GM19455 (cell line): ENCODE data around the gene PHF20.
"Not testable (repeated sequence)": the region's sequence is repeated elsewhere in the genome, so short reads cannot be mapped to it uniquely, and the experiment has no call there.

Experiments used
- ATAC-seq: cut with Tn5 transposase; IDR thresholded peaks from one replicate; pipeline ENCODE4 v1.9.1; 2021; ENCODE audit not compliant: unreplicated experiment

Gene PHF20

GRCh38 chr20:35771689-35772562, at the start of gene PHF20:
Gene PHF20 (plus strand): TSS chr20:35772015. CDS start chr20:35801523, 29,508 bp downstream.
- ATAC-seq, result peak; percentile 84

GRCh38 chr20:35723275-35723639, 48.6 kb upstream of the PHF20 start:
- not testable (repeated sequence) for ATAC-seq

- not testable (repeated sequence) for ATAC-seq
Measured at GRCh38 chr20:35723652-35724320, 48.0 kb upstream of the PHF20 start.

- ATAC-seq, result no peak
Measured at GRCh38 chr20:35724321-35725230, 47.2 kb upstream of the PHF20 start.

- ATAC-seq, result no peak
Measured at GRCh38 chr20:35726842-35727711, 44.7 kb upstream of the PHF20 start.

- no peak for ATAC-seq
Measured at GRCh38 chr20:35729283-35729807, 42.5 kb upstream of the PHF20 start.

- no peak for ATAC-seq
Measured at GRCh38 chr20:35729836-35730582, 41.8 kb upstream of the PHF20 start.

GRCh38 chr20:35730583-35731468, 41.0 kb upstream of the PHF20 start:
- ATAC-seq, result no peak

- ATAC-seq, result no peak
Measured at GRCh38 chr20:35731469-35731788, 40.4 kb upstream of the PHF20 start.

GRCh38 chr20:35731862-35732643, 39.8 kb upstream of the PHF20 start:
- no peak for ATAC-seq

- ATAC-seq, result no peak
Measured at GRCh38 chr20:35732644-35732982, 39.2 kb upstream of the PHF20 start.

- ATAC-seq, result no peak
Measured at GRCh38 chr20:35734374-35734773, 37.4 kb upstream of the PHF20 start.

GRCh38 chr20:35734777-35735649, 36.8 kb upstream of the PHF20 start:
- no peak for ATAC-seq

- ATAC-seq, result no peak
Measured at GRCh38 chr20:35735826-35736470, 35.9 kb upstream of the PHF20 start.

GRCh38 chr20:35737865-35738333, 33.9 kb upstream of the PHF20 start:
- no peak for ATAC-seq
